ENCODE results near the gene ST6GALNAC1. TPM values are rescaled to one million over a fixed set of nuclear protein-coding genes. Genes with fewer than 3 reads are reported as not detected.

Gene ST6GALNAC1
- total and polyA plus RNA-seq, 8 donors, result 28.0 to 257 (median 62.4) TPM

DNA sequence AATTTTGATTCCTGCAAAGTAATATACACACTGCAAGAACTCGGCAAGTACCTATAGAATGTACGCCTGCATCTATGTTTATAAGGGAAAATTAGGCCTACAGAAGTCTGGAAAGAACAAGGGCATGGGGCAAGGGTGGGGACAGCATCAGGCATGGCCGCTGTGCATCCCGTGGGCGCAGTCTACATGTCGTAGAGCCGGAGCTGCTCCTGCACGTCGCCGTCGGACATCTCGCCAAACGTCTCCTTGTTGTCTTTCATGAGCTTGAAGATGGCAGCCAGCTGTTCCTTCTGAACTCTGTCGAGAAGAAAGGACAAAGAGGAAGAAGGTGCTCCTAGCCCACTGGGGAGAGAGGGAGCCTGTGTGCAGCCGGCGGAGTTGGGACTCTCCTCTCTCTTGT is 33.8 kb upstream of the ST6GALNAC1 start:
- no peak for DNase-seq
- WGBS, 5 donors, result 86 to 93% (median 89%) methylated on average over 16 of the region's 16 CpGs
- intact Hi-C loops (cut with DNase I; ENCODE audit: low total_unique reads), result no loop called here

DNA sequence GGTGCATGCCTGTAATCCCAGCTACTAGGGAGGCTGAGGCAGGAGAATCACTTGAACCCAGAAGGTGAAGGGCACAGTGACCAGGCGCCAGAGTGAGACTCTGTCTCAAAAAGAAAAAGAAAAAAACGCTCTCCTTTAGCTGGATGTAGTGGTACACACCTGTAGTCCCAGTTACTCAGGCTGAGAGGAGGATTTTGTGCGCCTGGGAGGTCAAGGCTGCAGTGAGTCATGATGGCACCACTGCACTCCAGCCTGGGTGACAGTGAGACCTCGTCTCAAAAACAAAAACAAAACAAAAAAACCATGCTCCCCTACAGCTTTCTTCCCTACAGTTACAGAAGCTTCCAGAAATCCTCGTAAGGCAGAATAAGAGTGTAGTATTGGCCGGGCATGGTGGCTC is 33.1 kb upstream of the ST6GALNAC1 start:
- H3K9me3 ChIP-seq, result no peaks in the 10 kb centered on the region
- H3K36me3 ChIP-seq, result peaks cover 0 to 41% (median 17%) of the 10 kb centered on the region in 4 donors
- H3K4me3 ChIP-seq, result no peak overlapping the region
- WGBS, 5 donors, result 87 to 95% (median 95%) methylated on average over 6 of the region's 6 CpGs
- no peak for DNase-seq
- intact Hi-C loops (cut with DNase I; ENCODE audit: low total_unique reads), result no loop called here
- TF ChIP-seq EP300 (IDR thresholded peaks at IDR 0.05) (no peak), POLR2A (IDR thresholded peaks at IDR 0.05) (no peak), POLR2AphosphoS5 (IDR thresholded peaks at IDR 0.05) (no peak)
- TF ChIP-seq, protein P1, sequence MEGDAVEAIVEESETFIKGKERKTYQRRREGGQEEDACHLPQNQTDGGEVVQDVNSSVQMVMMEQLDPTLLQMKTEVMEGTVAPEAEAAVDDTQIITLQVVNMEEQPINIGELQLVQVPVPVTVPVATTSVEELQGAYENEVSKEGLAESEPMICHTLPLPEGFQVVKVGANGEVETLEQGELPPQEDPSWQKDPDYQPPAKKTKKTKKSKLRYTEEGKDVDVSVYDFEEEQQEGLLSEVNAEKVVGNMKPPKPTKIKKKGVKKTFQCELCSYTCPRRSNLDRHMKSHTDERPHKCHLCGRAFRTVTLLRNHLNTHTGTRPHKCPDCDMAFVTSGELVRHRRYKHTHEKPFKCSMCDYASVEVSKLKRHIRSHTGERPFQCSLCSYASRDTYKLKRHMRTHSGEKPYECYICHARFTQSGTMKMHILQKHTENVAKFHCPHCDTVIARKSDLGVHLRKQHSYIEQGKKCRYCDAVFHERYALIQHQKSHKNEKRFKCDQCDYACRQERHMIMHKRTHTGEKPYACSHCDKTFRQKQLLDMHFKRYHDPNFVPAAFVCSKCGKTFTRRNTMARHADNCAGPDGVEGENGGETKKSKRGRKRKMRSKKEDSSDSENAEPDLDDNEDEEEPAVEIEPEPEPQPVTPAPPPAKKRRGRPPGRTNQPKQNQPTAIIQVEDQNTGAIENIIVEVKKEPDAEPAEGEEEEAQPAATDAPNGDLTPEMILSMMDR (IDR thresholded peaks at IDR 0.05), result no peak
- H3K27ac ChIP-seq, result no peak overlapping the region
- H3K4me1 ChIP-seq, result peaks cover 8 to 39% (median 29%) of the 10 kb centered on the region in 4 donors
- no peaks in the 10 kb centered on the region for H3K27me3 ChIP-seq

More for the DNA sequence above, 33.8 kb upstream of the ST6GALNAC1 start:
- H3K4me1 ChIP-seq, result peaks cover 12 to 41% (median 33%) of the 10 kb centered on the region in 4 donors
- peaks cover 0 to 41% (median 19%) of the 10 kb centered on the region in 4 donors for H3K36me3 ChIP-seq
- no peak for TF ChIP-seq EP300 (IDR thresholded peaks at IDR 0.05)
- TF ChIP-seq, protein P1 (IDR thresholded peaks at IDR 0.05), result no peak
- TF ChIP-seq POLR2AphosphoS5 (IDR thresholded peaks at IDR 0.05), result no peak
- TF ChIP-seq POLR2A (IDR thresholded peaks at IDR 0.05), result no peak
- no peaks in the 10 kb centered on the region for H3K9me3 ChIP-seq
- no peaks in the 10 kb centered on the region for H3K27me3 ChIP-seq
- no peak overlapping the region for H3K4me3 ChIP-seq
- H3K27ac ChIP-seq, result no peak overlapping the region

DNA sequence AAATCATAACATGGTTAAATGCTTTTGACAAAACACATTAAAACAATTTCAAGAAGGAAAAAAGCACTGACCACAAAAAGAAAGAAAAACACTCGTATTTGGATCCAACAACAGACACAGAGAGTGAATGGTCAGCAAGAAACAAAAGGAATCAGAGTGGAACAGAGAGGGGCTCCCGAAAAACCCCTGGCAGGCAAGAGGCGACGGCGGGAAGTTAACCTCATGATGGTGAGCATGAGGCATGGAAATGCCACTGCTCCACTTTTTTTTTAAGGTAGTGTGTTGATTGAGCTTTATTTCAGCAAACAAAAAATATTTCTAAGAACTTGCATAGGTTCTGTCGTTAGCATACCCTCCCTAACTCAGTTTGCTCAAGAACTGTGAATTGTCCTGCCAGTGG is 32.1 kb upstream of the ST6GALNAC1 start:
- peaks cover 0 to 39% (median 15%) of the 10 kb centered on the region in 4 donors for H3K36me3 ChIP-seq
- TF ChIP-seq EP300 (IDR thresholded peaks at IDR 0.05) (no peak), POLR2AphosphoS5 (IDR thresholded peaks at IDR 0.05) (no peak), POLR2A (IDR thresholded peaks at IDR 0.05) (no peak)
- TF ChIP-seq, protein P1 (IDR thresholded peaks at IDR 0.05), result no peak
- 88 to 95% (median 92%) methylated on average over 6 of the region's 6 CpGs for WGBS, 5 donors
- no peaks in the 10 kb centered on the region for H3K27me3 ChIP-seq
- no peak overlapping the region for H3K27ac ChIP-seq
- no peak for DNase-seq
- no peak overlapping the region for H3K4me3 ChIP-seq
- intact Hi-C loops (cut with DNase I; ENCODE audit: low total_unique reads), result no loop called here
- H3K9me3 ChIP-seq, result no peaks in the 10 kb centered on the region
- peaks cover 14 to 38% (median 30%) of the 10 kb centered on the region in 4 donors for H3K4me1 ChIP-seq

DNA sequence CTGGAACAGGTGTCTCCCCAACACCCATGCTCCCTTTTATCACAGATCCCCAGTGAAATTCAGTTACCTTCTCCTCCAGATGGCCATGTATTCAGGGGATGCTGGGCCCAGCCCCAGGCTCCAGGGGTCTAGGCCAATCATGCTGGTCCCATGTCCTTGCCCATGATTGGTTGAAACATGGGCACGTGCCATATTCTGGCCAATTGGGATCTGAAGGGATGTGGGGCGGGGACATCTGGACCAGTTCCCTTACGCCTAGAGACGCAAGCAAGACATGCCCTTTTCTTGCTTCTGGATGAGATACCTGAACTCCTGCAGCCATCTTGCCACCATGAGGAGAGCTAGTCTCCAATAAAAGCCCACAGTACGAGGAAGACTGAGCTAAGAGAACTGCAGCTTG is 31.0 kb upstream of the ST6GALNAC1 start:
- TF ChIP-seq POLR2A (IDR thresholded peaks at IDR 0.05) (no peak), EP300 (IDR thresholded peaks at IDR 0.05) (no peak), POLR2AphosphoS5 (IDR thresholded peaks at IDR 0.05) (no peak)
- TF ChIP-seq, protein P1 (IDR thresholded peaks at IDR 0.05), result no peak

More for the DNA sequence above, 31.0 kb upstream of the ST6GALNAC1 start:
- Histone ChIP-seq H3K4me3 (no peak overlapping the region), H3K4me1 (peaks cover 14 to 45% (median 35%) of the 10 kb centered on the region in 4 donors), H3K36me3 (peaks cover 0 to 35% (median 13%) of the 10 kb centered on the region in 4 donors), H3K27ac (no peak overlapping the region), H3K27me3 (no peaks in the 10 kb centered on the region), H3K9me3 (no peaks in the 10 kb centered on the region)
- WGBS, 5 donors, result 93 to 98% (median 96%) methylated on average over 5 of the region's 5 CpGs
- intact Hi-C loops (cut with DNase I; ENCODE audit: low total_unique reads), result no loop called here
- DNase-seq, result no peak
